Transverse colon (tissue), 4 donors: ENCODE results near the gene GFOD1. TPM values are rescaled to one million over a fixed set of nuclear protein-coding genes. Genes with fewer than 3 reads are reported as not detected.

ENCODE experiments used
- DNase-seq: peaks from one replicate; pipeline ENCODE4 v3.0.0-alpha.2; 2019
- H3K27ac ChIP-seq, 4 donors: fragments of 200-600 bp; sonication (generic); 2 replicates each; pipeline ENCODE4 v1.5.1; 2016 to 2018; ENCODE audit warnings: inconsistent platforms in 4 of 4
- H3K27me3 ChIP-seq: fragments of 200-600 bp; sonication (generic); 2 replicates; pipeline ENCODE4 v1.5.1; 2017; ENCODE audit warnings: inconsistent platforms
- H3K36me3 ChIP-seq, 4 donors: fragments of 200-600 bp; sonication (generic); 2 replicates each; pipeline ENCODE4 v1.5.1; 2017 to 2019; ENCODE audit warnings: inconsistent platforms in 4 of 4
- H3K4me1 ChIP-seq, 4 donors: fragments of 200-600 bp; sonication (generic); 2 replicates each; pipeline ENCODE4 v1.5.1; 2017 to 2020; ENCODE audit warnings: inconsistent platforms in 4 of 4
- H3K4me3 ChIP-seq, 4 donors: fragments of 200-600 bp; sonication (generic); 1 replicate in 1 of 4; 2 replicates in 3 of 4; pipeline versions ENCODE4 v1.5.1 to v1.6.1; 2017 to 2019; ENCODE audit warnings: inconsistent platforms in 4 of 4
- H3K9me3 ChIP-seq, 2 donors: fragments of 200-600 bp; sonication (generic); 2 replicates each; pipeline ENCODE4 v1.5.1; 2017 to 2019; ENCODE audit warnings: inconsistent platforms in 2 of 2
- CTCF ChIP-seq, 5 experiments: fragments of 200-600 bp in 3 of 5; fragments of 450-650 bp in 2 of 5; sonication (generic) in 3 of 5; IDR thresholded peaks; 1 replicate in 2 of 5; 2 replicates in 3 of 5; pipeline ENCODE4 v1.5.1; 2016 to 2017; ENCODE audit warnings: antibody characterized with exemption in 5 of 5, inconsistent platforms in 3 of 5, mild to moderate bottlenecking in 2 of 5, moderate library complexity in 1 of 5
- EP300 ChIP-seq: sonication (generic); formaldehyde crosslinking; IDR thresholded peaks from one replicate; pipeline ENCODE4 v1.6.1; 2017; ENCODE audit warnings: antibody characterized with exemption, low read depth
- POLR2A ChIP-seq: fragments of 450-650 bp; IDR thresholded peaks from one replicate; pipeline ENCODE4 v1.6.1; 2016; ENCODE audit warnings: antibody characterized with exemption, mild to moderate bottlenecking, moderate library complexity
- POLR2AphosphoS5 ChIP-seq, 3 donors: sonication (generic); formaldehyde crosslinking; IDR thresholded peaks; one replicate each; pipeline ENCODE4 v1.6.1; 2016; ENCODE audit warnings: antibody characterized with exemption in 3 of 3
- WGBS, 2 donors: methylation state at CpG; one replicate each; pipeline ENCODE4 v1.1.5; 2018; ENCODE audit warnings: low coverage in 1 of 2; 5-methylcytosine and 5-hydroxymethylcytosine counted together
- in situ Hi-C, 4 donors: fragments of 200-750 bp; cut with MboI; loops; one replicate each; pipeline versions ENCODE4 v1.15.0 to v1.15.1; 2017; ENCODE audit warnings: low sequenced_read_pairs in 3 of 4, low pct_ligation_motif_present in 1 of 4, low pct_unique_long_range_greater_than_20kb in 1 of 4
- intact Hi-C: fragments of 100-400 bp; cut with DNase I; formaldehyde crosslinking; loops from one replicate; pipeline ENCODE4 v1.15.1; 2023; ENCODE audit warnings: low total_unique reads
- total RNA-seq, 4 donors: library from RNA; depleted of rRNA; stranded (reverse); fragments of >200 nt; gene quantifications; one replicate each; pipeline ENCODE4 v1.1.0, GENCODE V29; 2016

The GFOD1 gene
- total RNA-seq, 4 donors from 2014 or later, result 8.4 to 36.7 (median 19.9) TPM

- WGBS, 2 donors, result 85 to 91% methylated on average over 5 of the region's 5 CpGs
- H3K4me1 ChIP-seq, result no peaks in the 10 kb centered on the region
- in situ Hi-C loops (loop anchor here (10.0 to 25.0 kb wide), 4 partner anchors 192 to 720 kb away; no protein-coding TSS in a partner anchor), intact Hi-C loops (loop anchor here (10.0 kb wide), 2 partner anchors 192 to 222 kb away; no protein-coding TSS in a partner anchor)
- no peak overlapping the region for H3K27ac ChIP-seq
- H3K9me3 ChIP-seq, result no peaks in the 10 kb centered on the region
- no peak for TF ChIP-seq POLR2AphosphoS5 (IDR thresholded peaks at IDR 0.05)
- no peak for TF ChIP-seq CTCF (IDR thresholded peaks at IDR 0.05)
- no peak for TF ChIP-seq EP300
- TF ChIP-seq POLR2A, result no peak
- H3K27me3 ChIP-seq, result no peaks in the 10 kb centered on the region
- H3K36me3 ChIP-seq, result no peaks in the 10 kb centered on the region
- H3K4me3 ChIP-seq, result no peak overlapping the region
- no peak for DNase-seq
These were observed 144.9 kb downstream of the GFOD1 start for GRCh38 chr6:13342414-13343019.

- no peaks in the 10 kb centered on the region for H3K9me3 ChIP-seq
- no peak for DNase-seq
- H3K27me3 ChIP-seq, result no peaks in the 10 kb centered on the region
- no peak overlapping the region for H3K27ac ChIP-seq
- no peaks in the 10 kb centered on the region for H3K36me3 ChIP-seq
- peaks cover 0 to 5% (median 1%) of the 10 kb centered on the region in 4 donors for H3K4me1 ChIP-seq
- H3K4me3 ChIP-seq, result no peak overlapping the region
- in situ Hi-C loops, result loop anchor here (10.0 to 25.0 kb wide), 6 partner anchors 145 to 722 kb away; no protein-coding TSS in a partner anchor
- intact Hi-C loops, result loop anchor here (10.0 kb wide), 2 partner anchors 195 to 225 kb away; no protein-coding TSS in a partner anchor
- no peak for TF ChIP-seq CTCF (IDR thresholded peaks at IDR 0.05)
- TF ChIP-seq EP300, result no peak
- TF ChIP-seq POLR2A, result no peak
- TF ChIP-seq POLR2AphosphoS5 (IDR thresholded peaks at IDR 0.05), result no peak
- WGBS, 2 donors, result 71 to 75% methylated on average over 4 to 8 of the region's 8 CpGs
These were observed 147.4 kb downstream of the GFOD1 start for GRCh38 chr6:13339863-13340630.

- 85 to 95% methylated on average over 5 of the region's 5 CpGs for WGBS, 2 donors
- no peak for TF ChIP-seq EP300
- no peak for TF ChIP-seq POLR2AphosphoS5 (IDR thresholded peaks at IDR 0.05)
- no peak for TF ChIP-seq CTCF (IDR thresholded peaks at IDR 0.05)
- TF ChIP-seq POLR2A, result no peak
- H3K4me3 ChIP-seq, result no peak overlapping the region
- DNase-seq, result no peak
- H3K36me3 ChIP-seq, result no peaks in the 10 kb centered on the region
- H3K27ac ChIP-seq, result no peak overlapping the region
- H3K9me3 ChIP-seq, result no peaks in the 10 kb centered on the region
- in situ Hi-C loops, result loop anchor here (10.0 to 25.0 kb wide), 6 partner anchors 143 to 724 kb away; no protein-coding TSS in a partner anchor
- intact Hi-C loops, result no loop called here
- peaks cover 0 to 5% (median 1%) of the 10 kb centered on the region in 4 donors for H3K4me1 ChIP-seq
- H3K27me3 ChIP-seq, result no peaks in the 10 kb centered on the region
These were observed 149.4 kb downstream of the GFOD1 start for GRCh38 chr6:13338038-13338437.

DNA sequence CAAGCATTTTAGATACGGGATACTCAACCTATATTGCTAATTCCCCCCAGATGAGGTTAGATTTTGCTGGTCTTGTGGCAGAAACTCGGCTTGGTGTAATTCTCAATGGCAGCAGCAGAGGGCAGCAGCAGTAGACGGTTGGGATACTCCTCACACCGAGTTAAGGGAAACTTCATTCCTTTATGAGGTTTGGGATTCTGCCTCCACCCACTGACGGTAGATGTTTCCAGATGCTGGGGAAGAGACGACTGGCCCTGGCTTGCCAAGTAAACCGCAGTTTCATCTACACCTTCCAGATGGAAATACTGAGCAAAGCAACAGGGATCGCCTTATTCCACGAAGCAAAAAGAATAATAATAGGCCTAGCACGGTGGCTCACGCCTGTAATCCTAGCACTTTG, 150.8 kb downstream of the GFOD1 start:
- no peaks in the 10 kb centered on the region for H3K27me3 ChIP-seq
- H3K4me1 ChIP-seq, result peaks cover 0 to 5% (median 1%) of the 10 kb centered on the region in 4 donors
- peak; percentile 79 for DNase-seq
- H3K9me3 ChIP-seq, result no peaks in the 10 kb centered on the region
- H3K27ac ChIP-seq, result no peak overlapping the region
- intact Hi-C loops (no loop called here), in situ Hi-C loops (loop anchor here (10.0 to 25.0 kb wide), 6 partner anchors 142 to 726 kb away; no protein-coding TSS in a partner anchor)
- WGBS, 2 donors, result 35 to 60% methylated on average over 3 to 11 of the region's 11 CpGs
- H3K36me3 ChIP-seq, result no peaks in the 10 kb centered on the region
- peak; percentile 91 to 97 (median 91) for TF ChIP-seq CTCF (IDR thresholded peaks at IDR 0.05)
- TF ChIP-seq POLR2A, result no peak
- TF ChIP-seq POLR2AphosphoS5 (IDR thresholded peaks at IDR 0.05), result peak in 1 of 3 donors; percentile 6
- TF ChIP-seq EP300, result no peak
- H3K4me3 ChIP-seq, result no peak overlapping the region
